ENCODE data around the gene DPP10. TPM values are rescaled to one million over a fixed set of nuclear protein-coding genes. Genes with fewer than 3 reads are reported as not detected.

DPP10 gene
- total RNA-seq, 1 donor, result not detected

DNA sequence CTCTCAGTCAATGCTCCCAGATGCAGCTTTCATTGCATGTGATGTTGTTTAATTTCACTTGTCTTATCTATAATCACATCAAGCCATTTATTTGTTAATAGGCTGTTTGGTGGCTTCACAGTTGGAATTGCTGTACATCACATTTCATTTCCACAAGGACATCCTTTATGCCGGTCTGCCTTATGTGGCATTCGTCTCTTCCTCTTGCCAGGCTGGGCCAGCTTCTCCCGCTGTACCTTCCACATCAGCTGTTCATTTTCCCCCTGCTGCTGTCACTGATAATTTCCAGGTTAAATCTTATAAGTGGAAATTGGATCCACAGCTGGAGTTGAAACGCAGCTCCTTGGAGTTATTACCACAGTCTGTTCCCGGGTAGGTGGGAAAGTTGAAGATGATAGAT lies 110.6 kb downstream of the DPP10 start:
- no peak for TF ChIP-seq CTCF (IDR thresholded peaks at IDR 0.05; ENCODE audit: insufficient read depth, low read length)
- no peak overlapping the region for H3K4me3 ChIP-seq (ENCODE audit: low read depth, low read length)
- no peak for DNase-seq (ENCODE audit: low read depth)

GRCh38 chr2:114569166-114569565 lies 126.7 kb downstream of the DPP10 start:
- no peak overlapping the region for H3K4me3 ChIP-seq (ENCODE audit: low read depth, low read length)
- DNase-seq (ENCODE audit: low read depth), result no peak
- no peak for TF ChIP-seq CTCF (IDR thresholded peaks at IDR 0.05; ENCODE audit: insufficient read depth, low read length)

GRCh38 chr2:114577657-114578056 lies 135.2 kb downstream of the DPP10 start:
- TF ChIP-seq CTCF (IDR thresholded peaks at IDR 0.05; ENCODE audit: insufficient read depth, low read length), result no peak
- no peak for DNase-seq (ENCODE audit: low read depth)
- H3K4me3 ChIP-seq (ENCODE audit: low read depth, low read length), result no peak overlapping the region

- no peak for TF ChIP-seq CTCF (IDR thresholded peaks at IDR 0.05; ENCODE audit: insufficient read depth, low read length)
- H3K4me3 ChIP-seq (ENCODE audit: low read depth, low read length), result no peak overlapping the region
Measured at GRCh38 chr2:114579542-114579941, 137.1 kb downstream of the DPP10 start.

DNA sequence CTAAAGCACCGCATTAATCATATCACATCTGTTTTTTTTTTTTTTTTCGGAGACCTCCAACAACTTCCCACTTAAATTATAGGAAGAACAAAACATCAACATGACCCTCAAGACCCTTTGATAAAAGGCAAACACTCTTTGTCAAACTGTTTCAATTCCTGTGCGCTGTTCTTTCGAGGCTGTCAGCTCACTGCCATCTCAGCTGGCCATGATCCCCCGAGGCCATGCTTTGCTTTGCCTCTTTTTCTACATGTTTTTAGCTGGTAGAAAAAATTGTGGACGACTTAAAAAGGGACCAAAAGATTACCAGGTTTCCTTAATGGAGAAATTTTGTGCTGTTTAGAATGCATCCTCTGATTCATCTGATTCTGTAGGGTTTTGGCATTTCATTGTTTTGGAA lies 138.2 kb downstream of the DPP10 start:
- DNase-seq (ENCODE audit: low read depth), result no peak
- no peak for TF ChIP-seq CTCF (IDR thresholded peaks at IDR 0.05; ENCODE audit: insufficient read depth, low read length)
- no peak overlapping the region for H3K4me3 ChIP-seq (ENCODE audit: low read depth, low read length)

More at GRCh38 chr2:114579542-114579941, 137.1 kb downstream of the DPP10 start:
- DNase-seq (ENCODE audit: low read depth), result no peak

DNA sequence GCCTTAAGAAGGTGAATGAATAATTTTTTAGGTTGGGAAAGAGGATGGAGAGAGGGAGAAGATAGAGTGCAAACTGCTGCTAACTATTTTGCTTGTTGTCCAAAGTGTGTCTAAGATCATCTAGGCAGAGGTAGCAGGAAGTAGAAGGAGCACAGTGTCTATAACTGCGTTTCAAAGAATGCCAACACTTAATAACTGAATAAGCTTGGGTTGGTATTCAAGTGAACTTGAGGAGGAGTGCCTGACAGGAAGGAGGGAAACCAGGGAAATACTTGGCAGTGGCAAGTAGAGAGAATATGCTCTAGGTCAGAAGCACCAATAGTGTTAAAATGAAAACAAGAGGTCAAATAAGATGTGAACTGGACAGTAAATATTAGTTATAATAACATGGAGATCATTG lies 155.9 kb downstream of the DPP10 start:
- no peak for TF ChIP-seq CTCF (IDR thresholded peaks at IDR 0.05; ENCODE audit: insufficient read depth, low read length)
- no peak for DNase-seq (ENCODE audit: low read depth)
- no peak overlapping the region for H3K4me3 ChIP-seq (ENCODE audit: low read depth, low read length)

DNA sequence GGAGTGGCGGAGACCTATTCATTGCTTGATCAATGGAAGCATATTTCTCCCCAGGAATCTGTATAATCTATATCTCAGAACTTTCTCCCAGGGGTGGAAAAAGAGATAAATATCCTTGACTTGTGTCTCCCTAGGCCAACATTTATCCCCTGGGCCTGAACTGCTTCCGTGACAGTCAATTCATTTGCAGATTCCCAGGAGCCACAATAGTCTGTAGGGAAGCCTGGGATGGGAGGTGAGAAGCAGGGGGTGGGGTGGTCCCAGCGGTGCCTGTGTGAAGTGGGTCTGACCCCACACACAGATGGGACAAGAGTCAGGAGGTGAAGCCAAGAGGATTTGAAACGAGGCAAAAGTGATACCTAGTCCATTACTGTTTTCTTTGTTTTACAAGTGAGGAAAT lies 166.8 kb downstream of the DPP10 start:
- DNase-seq (ENCODE audit: low read depth), result no peak
- no peak for TF ChIP-seq CTCF (IDR thresholded peaks at IDR 0.05; ENCODE audit: insufficient read depth, low read length)
- no peak overlapping the region for H3K4me3 ChIP-seq (ENCODE audit: low read depth, low read length)
